K562 (cell line): ENCODE results near the gene SIRT7. TPM values are rescaled to one million over a fixed set of nuclear protein-coding genes. Genes with fewer than 3 reads are reported as not detected.

Experiments used
- ATAC-seq: fragments of 200-7000 bp; cut with Tn5 transposase; 3 replicates; pipeline ENCODE4 v1.9.1; 2020; ENCODE audit warnings: moderate library complexity
- BruUV-seq: library from RNA; stranded (reverse); fragments of 400-500 nt; replicated peaks from 2 replicates; lab custom pipeline; 2021; lab: Mats Ljungman, UMichigan
- CTCF ChIA-PET: fragments of 300-600 bp; formaldehyde crosslinking; extraction: SDS; loops from one replicate; lab custom pipeline; 2021; ENCODE audit warnings: low intra/inter-chr PET ratio; lab: Yijun Ruan, JAX
- POLR2A ChIA-PET: fragments of 300-600, 350-650 bp; sonication (Branson Sonifier 250); formaldehyde crosslinking; extraction: SDS; loops from one replicate; lab custom pipeline; 2021; ENCODE audit warnings: antibody characterized with exemption, inconsistent platforms; lab: Yijun Ruan, JAX
- DNase-seq, 4 experiments: peaks; one replicate each; pipeline versions ENCODE4 v3.0.0 to v3.0.0-alpha.2; 2011 to 2018; ENCODE audit warnings: low spot score in 3 of 4, mixed read lengths in 3 of 4; ENCODE audit errors: extremely low read depth in 1 of 4
- FAIRE-seq: peaks from 2 replicates; lab custom pipeline; 2011; peaks lifted over from hg19 to GRCh38; lab: Jason Lieb, UNC
- H2AFZ ChIP-seq: 2 replicates; pipeline ENCODE4 v1.6.0; 2011; ENCODE audit warnings: low read depth, low read length, control low read depth, inconsistent platforms
- H3K27ac ChIP-seq: fragments of 200-600 bp; 3 replicates; pipeline ENCODE4 v1.8.0; 2011; ENCODE audit warnings: low read depth, mild to moderate bottlenecking, control low read depth, inconsistent platforms, low read length, moderate library complexity, mixed read lengths; ENCODE audit errors: extremely low read depth
- H3K27me3 ChIP-seq, 2 experiments: fragments of 300-600 bp in 1 of 2; 2 replicates in 1 of 2; 3 replicates in 1 of 2; pipeline versions ENCODE4 v1.6.0 to v1.8.0; 2011; ENCODE audit warnings: inconsistent platforms in 2 of 2, low read length in 2 of 2, mild to moderate bottlenecking in 1 of 2, mixed read lengths in 1 of 2, moderate library complexity in 1 of 2; ENCODE audit not compliant: control insufficient read depth in 2 of 2, insufficient read depth in 2 of 2
- H3K36me3 ChIP-seq: fragments of 300-600 bp; 3 replicates; pipeline ENCODE4 v1.8.0; 2011; ENCODE audit warnings: mild to moderate bottlenecking, low read length, inconsistent platforms; ENCODE audit not compliant: control insufficient read depth, insufficient read depth
- H3K4me1 ChIP-seq, 2 experiments: fragments of 200-600 bp in 1 of 2; replicated peaks in 1 of 2; 2 replicates in 1 of 2; 3 replicates in 1 of 2; pipeline versions ENCODE4 v1.5.1 to v1.8.0; 2011; ENCODE audit warnings: inconsistent platforms in 2 of 2, low read length in 2 of 2, mild to moderate bottlenecking in 1 of 2, mixed read lengths in 1 of 2, moderate library complexity in 1 of 2; ENCODE audit not compliant: control insufficient read depth in 2 of 2, insufficient read depth in 2 of 2
- H3K4me2 ChIP-seq: 2 replicates; pipeline ENCODE4 v1.6.1; 2011; ENCODE audit warnings: low read length, control low read depth, inconsistent platforms, mixed read lengths; ENCODE audit not compliant: insufficient read depth
- H3K4me3 ChIP-seq: fragments of 200-600 bp; sonication (generic), shearing (Covaris generic); 2 replicates; pipeline ENCODE4 v1.5.1; 2016; ENCODE audit warnings: control low read depth, inconsistent platforms
- H3K79me2 ChIP-seq: fragments of 200-600 bp; 3 replicates; pipeline ENCODE4 v1.8.0; 2011; ENCODE audit warnings: low read length, inconsistent platforms; ENCODE audit not compliant: control insufficient read depth, insufficient read depth
- H3K9ac ChIP-seq, 2 experiments: 2 replicates each; pipeline versions ENCODE4 v1.6.0 to v1.6.1; 2011; ENCODE audit warnings: low read depth in 2 of 2, low read length in 2 of 2, control low read depth in 1 of 2, inconsistent platforms in 1 of 2, mild to moderate bottlenecking in 1 of 2, mixed read lengths in 1 of 2; ENCODE audit not compliant: insufficient read depth in 1 of 2
- H3K9me1 ChIP-seq: one replicate; pipeline ENCODE4 v1.6.0; 2011; ENCODE audit warnings: inconsistent platforms, mild to moderate bottlenecking, low read length, moderate library complexity; ENCODE audit not compliant: control insufficient read depth, insufficient read depth
- H3K9me3 ChIP-seq: replicated peaks from 2 replicates; pipeline ENCODE4 v1.5.1; 2011; ENCODE audit warnings: low read depth, low read length, inconsistent platforms; ENCODE audit not compliant: control insufficient read depth, insufficient read depth
- H4K20me1 ChIP-seq: replicated peaks from 2 replicates; pipeline ENCODE4 v1.6.1; 2011; ENCODE audit warnings: low read length, inconsistent platforms, mixed read lengths; ENCODE audit not compliant: control insufficient read depth, insufficient read depth
- IRF2 ChIP-seq: sonication (generic); formaldehyde crosslinking; IDR thresholded peaks from 2 replicates; pipeline ENCODE4 v1.8.1; 2022; ENCODE audit warnings: mild to moderate bottlenecking, missing genetic modification reagents
- KDM5B ChIP-seq: fragments of 200-600 bp; sonication (generic); IDR thresholded peaks from 2 replicates; pipeline ENCODE4 v1.6.1; 2012; ENCODE audit warnings: low read depth, mild to moderate bottlenecking, moderate library complexity, low read length, control low read depth, inconsistent platforms; ENCODE audit not compliant: insufficient replicate concordance
- MXI1 ChIP-seq: IDR thresholded peaks from 2 replicates; pipeline ENCODE4 v1.6.1; 2011; ENCODE audit warnings: low read depth, mild to moderate bottlenecking, improper control_type of control experiment, low read length
- PHB2 ChIP-seq: fragments of 450-650 bp; IDR thresholded peaks from 2 replicates; pipeline ENCODE4 v1.6.1; 2017; ENCODE audit warnings: low read depth
- POLR2G ChIP-seq: fragments of 200-400 bp; formaldehyde crosslinking; IDR thresholded peaks from 2 replicates; pipeline ENCODE4 v1.6.1; 2017; ENCODE audit warnings: low read depth, mild to moderate bottlenecking, antibody characterized with exemption, low read length, moderate library complexity
- RBFOX2 ChIP-seq: fragments of 200-400 bp; formaldehyde crosslinking; IDR thresholded peaks from 2 replicates; pipeline ENCODE4 v1.6.1; 2017; ENCODE audit warnings: low read depth, mild to moderate bottlenecking, low read length, moderate library complexity
- RBM22 ChIP-seq: fragments of 200-400 bp; formaldehyde crosslinking; IDR thresholded peaks from 2 replicates; pipeline ENCODE4 v1.6.1; 2018; ENCODE audit warnings: low read length, low read depth; ENCODE audit not compliant: poor library complexity, severe bottlenecking
- TOE1 ChIP-seq, 2 experiments: fragments of 450-650 bp in 1 of 2; sonication (generic) in 1 of 2; formaldehyde crosslinking in 1 of 2; IDR thresholded peaks; 2 replicates each; pipeline versions ENCODE4 v1.7.1 to v1.8.0; 2016 to 2022; ENCODE audit warnings: borderline replicate concordance in 2 of 2, mild to moderate bottlenecking in 2 of 2, antibody characterized with exemption in 1 of 2, inconsistent platforms in 1 of 2, low read depth in 1 of 2, missing genetic modification reagents in 1 of 2, moderate library complexity in 1 of 2
- U2AF1 ChIP-seq: fragments of 200-400 bp; formaldehyde crosslinking; optimal IDR thresholded peaks from 2 replicates; pipeline ENCODE3; 2017; ENCODE audit warnings: mild to moderate bottlenecking, low read depth, low read length, moderate library complexity
- ZNF57 ChIP-seq: fragments of 450-650 bp; formaldehyde crosslinking; IDR thresholded peaks from 2 replicates; pipeline ENCODE4 v1.4.0; 2020; ENCODE audit warnings: mild to moderate bottlenecking, moderate library complexity
- WGBS: fragments of 100-300 bp; shearing (Covaris generic); methylation state at CpG from one replicate; pipeline ENCODE4 v1.1.6; 2016; ENCODE audit warnings: low coverage, mixed read lengths; ENCODE audit not compliant: insufficient coverage; ENCODE audit errors: missing lambda C conversion rate; 5-methylcytosine and 5-hydroxymethylcytosine counted together
- in situ Hi-C: fragments of 300-500 bp; cut with MboI; formaldehyde crosslinking; loops from 4 replicates; pipeline ENCODE4 v1.15.0; 2018; ENCODE audit warnings: inconsistent platforms, mixed read lengths
- intact Hi-C: fragments of 100-400 bp; cut with micrococcal nuclease; formaldehyde crosslinking; loops from 2 replicates; pipeline ENCODE4 v1.14.2; 2022
- polyA plus RNA-seq, 8 experiments: library from polyadenylated mRNA; depleted of rRNA in 4 of 8; stranded (reverse) in 5 of 8; unstranded in 3 of 8; fragments of >200 nt; fragmentation: Nextera tagmentation in 2 of 8; fragmentation: Illumina TruSeq in 1 of 8; extraction: Ambion mirVana in 2 of 8; extraction: Trizol in 1 of 8; gene quantifications; 2 replicates each; pipeline versions ENCODE4 v1.2.1 to v1.2.3, GENCODE V29; 2011 to 2014; ENCODE audit warnings: inconsistent platforms in 1 of 8, missing spikeins in 1 of 8
- total RNA-seq, 7 experiments: library from RNA; depleted of rRNA in 6 of 7; stranded (reverse); fragments of >200 nt in 6 of 7; fragmentation: Illumina TruSeq in 2 of 7; extraction: Trizol in 2 of 7; gene quantifications; 2 replicates each; pipeline versions ENCODE4 v1.2.1 to v1.2.3, GENCODE V29; 2011 to 2021; ENCODE audit warnings: low replicate concordance in 1 of 7
- TF ChIP-seq, protein P1 (sequence below): sonication (generic); formaldehyde crosslinking; IDR thresholded peaks from 2 replicates; pipeline ENCODE4 v1.8.0; 2022; ENCODE audit warnings: missing genetic modification reagents, mild to moderate bottlenecking, moderate library complexity, borderline replicate concordance
- TF ChIP-seq, protein P2 (sequence below): fragments of 450-650 bp; IDR thresholded peaks from 2 replicates; pipeline ENCODE4 v1.6.1; 2016; ENCODE audit warnings: missing biosample characterization, missing genetic modification characterization

The SIRT7 gene
- total and polyA plus RNA-seq, 9 of the 15 experiments (the other 6 are each of a cell fraction or from before 2014, with no cell fraction given) = 1.6 to 54.8 (median 20.3) TPM

- Histone ChIP-seq H4K20me1 (peaks cover 7% of the 10 kb centered on the region), H3K4me2 (peak overlapping the region; percentile 84), H3K4me1 (peaks cover 30 to 96% of the 10 kb centered on the region in 2 experiments), H3K4me3 (peak overlapping the region; percentile 96), H3K9me1 (peaks cover 13% of the 10 kb centered on the region), H3K27ac (no peak overlapping the region; the same call in 2 of the 3 replicates), H3K9ac (peak overlapping the region; percentile 89 to 99; a peak in 3 of 4 replicates), H3K79me2 (peaks cover 24% of the 10 kb centered on the region), H3K9me3 (no peaks in the 10 kb centered on the region), H2AFZ (no peak overlapping the region), H3K36me3 (peaks cover 36% of the 10 kb centered on the region; the same call in 2 of the 3 replicates), H3K27me3 (no peaks in the 10 kb centered on the region)
- TF ChIP-seq, protein P1, sequence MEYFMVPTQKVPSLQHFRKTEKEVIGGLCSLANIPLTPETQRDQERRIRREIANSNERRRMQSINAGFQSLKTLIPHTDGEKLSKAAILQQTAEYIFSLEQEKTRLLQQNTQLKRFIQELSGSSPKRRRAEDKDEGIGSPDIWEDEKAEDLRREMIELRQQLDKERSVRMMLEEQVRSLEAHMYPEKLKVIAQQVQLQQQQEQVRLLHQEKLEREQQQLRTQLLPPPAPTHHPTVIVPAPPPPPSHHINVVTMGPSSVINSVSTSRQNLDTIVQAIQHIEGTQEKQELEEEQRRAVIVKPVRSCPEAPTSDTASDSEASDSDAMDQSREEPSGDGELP (CRISPR knock-in tag) = 0 out of 2 replicates have a peak, but pooled peaks have one; percentile 17
- TF ChIP-seq TOE1 (IDR thresholded peaks at IDR 0.05; ENCODE audit: borderline replicate concordance) (no peak), TOE1 (CRISPR knock-in tag; IDR thresholded peaks at IDR 0.05; ENCODE audit: borderline replicate concordance, low read depth) (no peak), KDM5B (peak; percentile 39), RBM22 (peak; percentile 20), PHB2 (no peak), ZNF57 (CRISPR knock-in tag) (no peak), MXI1 (no peak), U2AF1 (no peak), RBFOX2 (peak; percentile 40), POLR2G (peak; percentile 62), IRF2 (CRISPR knock-in tag) (0 out of 2 replicates have a peak, but pooled peaks have one; percentile 27)
- TF ChIP-seq, protein P2, sequence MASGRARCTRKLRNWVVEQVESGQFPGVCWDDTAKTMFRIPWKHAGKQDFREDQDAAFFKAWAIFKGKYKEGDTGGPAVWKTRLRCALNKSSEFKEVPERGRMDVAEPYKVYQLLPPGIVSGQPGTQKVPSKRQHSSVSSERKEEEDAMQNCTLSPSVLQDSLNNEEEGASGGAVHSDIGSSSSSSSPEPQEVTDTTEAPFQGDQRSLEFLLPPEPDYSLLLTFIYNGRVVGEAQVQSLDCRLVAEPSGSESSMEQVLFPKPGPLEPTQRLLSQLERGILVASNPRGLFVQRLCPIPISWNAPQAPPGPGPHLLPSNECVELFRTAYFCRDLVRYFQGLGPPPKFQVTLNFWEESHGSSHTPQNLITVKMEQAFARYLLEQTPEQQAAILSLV (tag) = no peak
- intact Hi-C loops = no loop called here
- WGBS = 92% methylated on average over 36 of the region's 38 CpGs
- ChIA-PET CTCF (no interaction called here), POLR2A (interaction anchor here (0.5 to 1.6 kb wide), 6 partner anchors 9 to 680 kb away, joined by 3 to 6 read pairs (median 4); no protein-coding TSS in a partner anchor)
- DNase-seq (no peak), FAIRE-seq (no peak), ATAC-seq (no peak)
- in situ Hi-C loops = no loop called here
- no TSS peak for BruUV-seq
These were observed 17.1 kb upstream of the SIRT7 start for GRCh38 chr17:81934850-81935708.
